CD4-positive, alpha-beta T cell (primary cell): Measurements from ENCODE around the gene CMSS1. TPM values are rescaled to one million over a fixed set of nuclear protein-coding genes. Genes with fewer than 3 reads are reported as not detected.

ENCODE experiments used
- ATAC-seq: fragments of 200-7000 bp; cut with Tn5 transposase; one replicate; pipeline ENCODE4 v1.10.0; 2022; ENCODE audit warnings: mild to moderate bottlenecking; ENCODE audit not compliant: poor library complexity
- CTCF ChIA-PET: fragments of 350-600 bp; sonication (Branson Sonifier 250); formaldehyde crosslinking; loops from one replicate; lab custom pipeline; 2021; ENCODE audit warnings: antibody characterized with exemption, inconsistent platforms; lab: Charles Lee
- POLR2A ChIA-PET: fragments of 350-600 bp; sonication (Branson Sonifier 250); formaldehyde crosslinking; loops from one replicate; lab custom pipeline; 2021; ENCODE audit warnings: antibody characterized with exemption, inconsistent platforms; lab: Charles Lee
- DNase-seq, 14 experiments: peaks; one replicate each; pipeline ENCODE4 v3.0.0-alpha.2; 2013 to 2020; ENCODE audit warnings: mixed read lengths in 2 of 14
- H3K27ac ChIP-seq, 2 donors: one replicate each; pipeline versions ENCODE4 v1.5.1 to v1.7.0; 2013; ENCODE audit warnings: low read length in 2 of 2, low read depth in 1 of 2, mild to moderate bottlenecking in 1 of 2
- H3K27me3 ChIP-seq, 2 experiments: 1 replicate in 1 of 2; 2 replicates in 1 of 2; pipeline versions ENCODE4 v1.6.1 to v1.7.0; 2013; ENCODE audit warnings: low read length in 2 of 2, control low read depth in 1 of 2, mild to moderate bottlenecking in 1 of 2, moderate library complexity in 1 of 2; ENCODE audit not compliant: insufficient read depth in 2 of 2, control insufficient read depth in 1 of 2
- H3K36me3 ChIP-seq: one replicate; pipeline ENCODE4 v1.6.1; 2013; ENCODE audit warnings: low read length, control low read depth; ENCODE audit not compliant: insufficient read depth
- H3K4me1 ChIP-seq: one replicate; pipeline ENCODE4 v1.6.1; 2013; ENCODE audit warnings: low read length, control low read depth; ENCODE audit not compliant: insufficient read depth
- H3K4me3 ChIP-seq: one replicate; pipeline ENCODE4 v1.5.1; 2013; ENCODE audit warnings: mild to moderate bottlenecking, low read length, moderate library complexity
- H3K9me3 ChIP-seq, 2 experiments: 1 replicate in 1 of 2; 2 replicates in 1 of 2; pipeline versions ENCODE4 v1.6.1 to v1.7.0; 2013; ENCODE audit warnings: low read length in 2 of 2, mild to moderate bottlenecking in 2 of 2, control low read depth in 1 of 2, moderate library complexity in 1 of 2; ENCODE audit not compliant: control insufficient read depth in 1 of 2, insufficient read depth in 1 of 2
- H3K27ac Mint-ChIP-seq: one replicate; pipeline ENCODE4 v1.8.0; 2020; ENCODE audit warnings: mixed read lengths
- H3K27me3 Mint-ChIP-seq: one replicate; pipeline ENCODE4 v1.8.0; 2021; ENCODE audit warnings: mixed read lengths
- H3K36me3 Mint-ChIP-seq: one replicate; pipeline ENCODE4 v1.8.0; 2021; ENCODE audit warnings: low read depth, mixed read lengths
- H3K4me1 Mint-ChIP-seq: one replicate; pipeline ENCODE4 v1.8.0; 2021; ENCODE audit warnings: low read depth, mixed read lengths
- H3K4me3 Mint-ChIP-seq: one replicate; pipeline ENCODE4 v1.8.0; 2020; ENCODE audit warnings: mild to moderate bottlenecking, mixed read lengths
- H3K9me3 Mint-ChIP-seq: one replicate; pipeline ENCODE4 v1.8.0; 2020; ENCODE audit warnings: mixed read lengths
- intact Hi-C, 2 experiments: fragments of 100-400 bp; cut with DNase I in 1 of 2; cut with micrococcal nuclease in 1 of 2; formaldehyde crosslinking; loops; one replicate each; pipeline versions ENCODE4 v1.15.1 to v1.9.0; 2023 to 2025; cut with DNase I, micrococcal nuclease
- total RNA-seq, 174 experiments: library from RNA in 2 of 174; stranded (reverse) in 2 of 174; gene quantifications; one replicate each; pipeline ENCODE4 v1.2.3 and lab custom pipeline; 2021 to 2026
- TF ChIP-seq, protein P1 (sequence below): fragments of 200-600 bp; IDR thresholded peaks from one replicate; pipeline ENCODE4 v1.8.0; 2022; ENCODE audit warnings: antibody characterized with exemption, mild to moderate bottlenecking

The CMSS1 gene
- total RNA-seq, 2 experiments from 2014 or later = 12.2 TPM

DNA sequence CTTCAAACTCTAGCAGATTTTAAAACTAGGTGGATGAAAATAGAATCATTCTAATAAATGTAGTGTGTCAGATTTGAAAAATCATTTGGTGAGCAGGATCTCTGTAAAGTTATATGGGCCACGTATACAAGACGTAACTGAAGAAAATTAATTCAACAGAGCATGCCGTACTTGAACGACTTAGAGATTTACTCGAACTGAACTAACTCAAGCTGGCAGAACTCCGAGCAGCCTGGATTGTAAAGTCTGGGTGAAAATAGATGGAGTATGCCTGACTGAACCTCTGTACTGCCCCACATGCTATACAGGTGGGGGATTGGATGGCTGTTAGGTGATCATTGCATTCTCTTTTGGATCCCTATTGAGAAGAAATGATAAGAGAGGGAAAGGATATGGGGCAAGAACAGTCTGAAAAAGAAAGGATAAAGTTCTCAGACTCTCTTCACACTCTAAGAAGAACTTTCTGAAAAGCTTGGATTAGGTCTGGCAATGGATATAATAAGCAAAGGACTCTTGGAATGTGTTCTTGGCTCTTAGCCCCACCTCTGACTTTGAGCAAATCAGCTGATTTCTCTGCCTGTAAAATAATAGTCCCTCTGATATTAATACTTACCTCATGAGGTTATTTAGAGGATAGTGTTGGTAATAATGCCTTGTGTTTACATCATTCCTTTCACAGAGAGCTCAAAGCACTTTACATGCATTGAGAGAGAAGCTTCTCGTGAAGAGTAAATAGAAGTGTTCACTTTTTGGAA is 149.2 kb downstream of the CMSS1 start:
- Mint-ChIP-seq H3K27me3 (no peaks in the 10 kb centered on the region), H3K27ac (no peak overlapping the region), H3K4me3 (no peak overlapping the region), H3K9me3 (no peaks in the 10 kb centered on the region), H3K36me3 (peaks cover 11% of the 10 kb centered on the region), H3K4me1 (peaks cover 12% of the 10 kb centered on the region)
- ATAC-seq = no peak
- TF ChIP-seq, protein P1, sequence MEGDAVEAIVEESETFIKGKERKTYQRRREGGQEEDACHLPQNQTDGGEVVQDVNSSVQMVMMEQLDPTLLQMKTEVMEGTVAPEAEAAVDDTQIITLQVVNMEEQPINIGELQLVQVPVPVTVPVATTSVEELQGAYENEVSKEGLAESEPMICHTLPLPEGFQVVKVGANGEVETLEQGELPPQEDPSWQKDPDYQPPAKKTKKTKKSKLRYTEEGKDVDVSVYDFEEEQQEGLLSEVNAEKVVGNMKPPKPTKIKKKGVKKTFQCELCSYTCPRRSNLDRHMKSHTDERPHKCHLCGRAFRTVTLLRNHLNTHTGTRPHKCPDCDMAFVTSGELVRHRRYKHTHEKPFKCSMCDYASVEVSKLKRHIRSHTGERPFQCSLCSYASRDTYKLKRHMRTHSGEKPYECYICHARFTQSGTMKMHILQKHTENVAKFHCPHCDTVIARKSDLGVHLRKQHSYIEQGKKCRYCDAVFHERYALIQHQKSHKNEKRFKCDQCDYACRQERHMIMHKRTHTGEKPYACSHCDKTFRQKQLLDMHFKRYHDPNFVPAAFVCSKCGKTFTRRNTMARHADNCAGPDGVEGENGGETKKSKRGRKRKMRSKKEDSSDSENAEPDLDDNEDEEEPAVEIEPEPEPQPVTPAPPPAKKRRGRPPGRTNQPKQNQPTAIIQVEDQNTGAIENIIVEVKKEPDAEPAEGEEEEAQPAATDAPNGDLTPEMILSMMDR = no peak
- Histone ChIP-seq H3K27me3 (no peaks in the 10 kb centered on the region), H3K9me3 (no peaks in the 10 kb centered on the region), H3K4me1 (no peaks in the 10 kb centered on the region), H3K36me3 (no peaks in the 10 kb centered on the region), H3K27ac (no peak overlapping the region), H3K4me3 (no peak overlapping the region)
- ChIA-PET POLR2A (no interaction called here), CTCF (no interaction called here)
- DNase-seq = no peak
- intact Hi-C loops = no loop called here

DNA sequence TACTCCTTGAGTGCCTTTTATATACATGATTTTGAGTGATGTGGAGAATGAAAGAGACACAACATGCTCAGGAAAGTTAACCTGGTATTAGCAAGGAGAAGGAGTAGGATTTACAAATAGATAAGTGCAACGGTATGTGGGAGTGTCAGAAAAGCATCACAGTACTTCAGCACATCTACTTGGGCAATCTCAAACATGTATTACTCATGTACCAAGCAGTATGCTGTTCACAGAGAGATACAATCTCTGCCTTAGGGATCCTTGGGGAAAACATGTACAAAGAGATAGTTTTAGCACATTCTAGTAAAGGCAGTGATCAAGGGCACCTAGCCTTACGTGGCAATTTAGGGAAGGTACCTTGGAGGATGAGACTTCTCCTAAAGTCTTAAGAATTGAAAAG is 150.1 kb downstream of the CMSS1 start:
- intact Hi-C loops = no loop called here
- H3K4me3 ChIP-seq = no peak overlapping the region
- CTCF ChIA-PET = no interaction called here
- TF ChIP-seq, protein P1 = no peak
- POLR2A ChIA-PET = no interaction called here
- Mint-ChIP-seq H3K27me3 (no peaks in the 10 kb centered on the region), H3K27ac (no peak overlapping the region), H3K36me3 (peaks cover 13% of the 10 kb centered on the region), H3K4me3 (no peak overlapping the region), H3K9me3 (no peaks in the 10 kb centered on the region), H3K4me1 (peaks cover 12% of the 10 kb centered on the region)
- H3K27ac ChIP-seq = no peak overlapping the region
- no peak for DNase-seq
- H3K27me3 ChIP-seq = no peaks in the 10 kb centered on the region
- no peaks in the 10 kb centered on the region for H3K36me3 ChIP-seq
- no peaks in the 10 kb centered on the region for H3K9me3 ChIP-seq
- H3K4me1 ChIP-seq = no peaks in the 10 kb centered on the region
- no peak for ATAC-seq

DNA sequence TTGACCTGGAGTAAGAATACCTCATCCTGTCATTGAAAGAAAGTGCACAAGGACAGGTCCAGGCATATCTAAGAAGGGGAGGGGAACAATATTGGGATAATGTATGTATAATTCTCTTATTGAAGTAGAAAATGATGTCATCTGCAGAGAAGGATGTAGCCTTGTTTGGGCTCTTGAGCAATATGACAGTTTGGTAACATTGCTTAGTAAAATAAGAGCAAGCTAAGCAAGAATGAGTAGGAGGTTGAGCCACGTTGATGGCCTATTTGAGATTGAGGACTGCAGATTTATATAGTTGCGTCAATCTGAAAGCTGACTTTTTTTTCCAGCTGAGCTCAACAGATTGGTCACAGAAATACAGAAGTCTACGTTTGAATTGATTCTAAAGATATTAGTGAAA is 151.5 kb downstream of the CMSS1 start:
- no peak overlapping the region for H3K4me3 ChIP-seq
- no peak for ATAC-seq
- H3K27ac ChIP-seq = no peak overlapping the region
- H3K36me3 Mint-ChIP-seq = peaks cover 6% of the 10 kb centered on the region
- no peaks in the 10 kb centered on the region for H3K27me3 Mint-ChIP-seq
- H3K4me3 Mint-ChIP-seq = no peak overlapping the region
- no peaks in the 10 kb centered on the region for H3K36me3 ChIP-seq
- intact Hi-C loops = no loop called here
- H3K4me1 ChIP-seq = no peaks in the 10 kb centered on the region
- H3K27ac Mint-ChIP-seq = no peak overlapping the region
- peaks cover 12% of the 10 kb centered on the region for H3K4me1 Mint-ChIP-seq
- DNase-seq = no peak
- no peaks in the 10 kb centered on the region for H3K27me3 ChIP-seq
- TF ChIP-seq, protein P1 = no peak
- no peaks in the 10 kb centered on the region for H3K9me3 Mint-ChIP-seq
- no peaks in the 10 kb centered on the region for H3K9me3 ChIP-seq
- POLR2A ChIA-PET = no interaction called here
- CTCF ChIA-PET = no interaction called here
